ENCODE results near the gene AP1AR.

AP1AR gene

DNA sequence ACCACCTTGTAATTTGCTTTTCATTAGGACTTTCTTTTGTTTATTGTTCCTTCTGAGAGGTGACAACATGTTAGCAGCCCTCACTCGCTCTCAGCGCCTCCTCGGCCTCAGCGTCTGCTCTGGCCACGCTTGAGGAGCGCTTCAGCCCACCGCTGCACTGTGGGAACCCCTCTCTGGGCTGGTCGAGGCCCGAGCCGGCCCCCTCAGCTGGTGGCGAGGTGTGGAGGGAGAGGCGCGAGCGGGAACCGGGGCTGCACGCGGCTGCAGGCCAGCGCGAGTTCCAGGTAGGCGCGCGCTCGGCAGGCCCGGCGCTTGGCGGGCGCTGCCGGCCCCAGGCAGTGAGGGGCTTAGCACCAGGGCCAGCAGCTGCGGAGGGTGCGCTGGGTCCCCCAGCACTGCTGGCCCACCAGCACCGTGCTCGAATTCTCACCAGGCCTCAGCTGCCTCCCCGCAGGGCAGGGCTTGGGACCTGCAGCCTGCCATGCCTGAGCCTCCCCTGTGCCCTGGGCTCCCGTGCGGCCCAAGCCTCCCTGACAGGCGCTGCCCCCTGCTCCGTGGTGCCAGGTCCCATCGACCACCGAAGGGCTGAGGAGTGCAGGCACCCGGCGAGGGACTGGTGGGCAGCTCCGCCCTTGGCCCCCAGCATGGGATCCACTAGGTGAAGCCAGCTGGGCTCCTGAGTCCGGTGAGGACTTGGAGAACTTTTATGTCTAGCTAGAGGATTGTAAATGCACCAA, 9.2 kb upstream of the AP1AR start:
- DNase-seq: no peak

DNA sequence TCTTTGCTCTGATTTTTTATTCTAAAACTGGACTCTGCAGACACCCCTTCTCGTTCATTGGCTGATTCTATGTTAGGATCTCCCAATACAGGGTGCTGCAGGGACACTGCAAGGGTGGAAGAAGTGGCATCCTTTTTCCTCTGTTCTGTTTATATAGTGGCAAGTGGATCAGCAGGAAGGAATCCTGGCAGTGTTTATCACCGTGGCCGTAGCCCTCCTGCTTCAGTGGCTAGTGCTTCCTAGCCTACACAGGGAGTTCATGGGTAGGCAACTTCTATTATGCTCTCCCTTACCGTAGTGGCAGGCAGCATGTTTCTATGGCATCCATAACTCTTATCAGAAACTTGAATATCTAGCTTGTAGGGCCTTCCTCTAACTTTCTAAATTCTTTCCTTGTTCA, 6.4 kb upstream of the AP1AR start:
- no peak for DNase-seq

DNA sequence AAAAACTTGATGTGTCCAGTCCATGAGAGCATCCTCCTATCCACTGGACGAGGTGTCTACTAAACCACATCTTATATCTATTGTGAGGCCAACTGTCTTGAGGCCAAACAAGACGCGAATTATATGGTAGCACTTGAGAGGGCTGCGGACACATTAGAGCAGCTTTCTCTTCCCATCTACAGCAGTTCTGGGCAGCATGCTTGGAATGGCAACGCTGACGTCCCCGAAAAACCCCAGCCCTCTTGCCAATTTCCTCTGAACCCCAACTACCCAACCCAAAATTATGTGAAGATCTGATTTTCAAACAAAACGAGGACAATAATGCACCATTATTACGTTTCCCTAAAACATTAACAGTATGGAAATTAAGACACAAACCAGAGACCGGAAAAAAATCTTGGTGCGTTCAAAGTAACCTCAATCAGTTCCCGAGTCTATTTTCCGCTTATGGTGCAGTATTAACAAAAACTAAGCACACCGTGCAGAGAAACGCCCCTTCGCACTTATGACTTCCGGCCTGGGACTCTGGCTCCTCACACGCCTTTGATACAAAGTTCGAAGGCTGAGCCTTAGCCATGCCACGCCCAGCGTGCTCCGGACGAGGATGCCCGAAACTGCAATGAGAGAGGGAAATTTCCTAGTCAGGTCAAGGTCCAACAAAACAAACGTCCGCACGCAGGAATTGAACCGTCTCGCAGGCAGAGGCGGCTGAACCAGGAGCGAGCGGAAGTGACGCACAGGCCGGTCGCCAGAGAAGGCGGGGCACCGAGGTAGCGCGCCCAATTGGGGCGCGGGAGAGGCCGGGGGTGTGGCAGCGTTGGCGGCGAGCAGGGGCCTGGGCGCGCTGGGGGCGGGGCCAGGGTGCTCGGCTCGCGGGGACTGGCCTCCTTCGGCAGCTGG, 458 bp upstream of the AP1AR start:
- DNase-seq: peak; percentile 96

DNA sequence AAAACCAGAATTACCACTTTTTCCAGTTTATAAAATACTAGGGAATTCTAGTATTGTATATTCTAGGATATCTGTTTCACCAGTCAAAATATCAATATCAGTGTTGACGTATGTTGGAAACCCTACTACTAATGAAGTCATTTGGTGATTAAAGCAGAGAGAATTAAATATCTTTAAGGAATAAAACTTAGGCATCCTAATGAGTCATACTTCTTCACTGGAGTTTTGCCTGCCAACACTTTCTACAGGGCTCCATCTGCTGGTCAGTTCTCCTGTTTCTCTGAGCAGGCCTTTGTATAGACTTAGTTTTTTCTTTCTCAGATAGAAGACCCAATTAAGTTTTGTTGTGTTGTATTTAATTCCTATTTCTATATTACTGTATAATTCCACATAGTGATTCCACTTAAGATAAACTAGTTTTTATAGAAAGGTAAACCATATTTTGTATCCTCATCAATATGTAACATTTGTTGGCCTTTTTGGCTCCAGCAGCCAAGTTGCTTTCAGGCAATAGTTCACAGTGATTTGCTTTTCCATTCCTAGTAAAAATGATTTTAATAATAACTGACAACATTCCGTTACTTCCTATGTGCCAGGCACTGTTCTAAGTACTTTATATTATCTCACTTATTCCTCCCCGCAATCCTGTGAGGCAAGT, 3.5 kb downstream of the AP1AR start:
- DNase-seq: peak; percentile 54 to 73

DNA sequence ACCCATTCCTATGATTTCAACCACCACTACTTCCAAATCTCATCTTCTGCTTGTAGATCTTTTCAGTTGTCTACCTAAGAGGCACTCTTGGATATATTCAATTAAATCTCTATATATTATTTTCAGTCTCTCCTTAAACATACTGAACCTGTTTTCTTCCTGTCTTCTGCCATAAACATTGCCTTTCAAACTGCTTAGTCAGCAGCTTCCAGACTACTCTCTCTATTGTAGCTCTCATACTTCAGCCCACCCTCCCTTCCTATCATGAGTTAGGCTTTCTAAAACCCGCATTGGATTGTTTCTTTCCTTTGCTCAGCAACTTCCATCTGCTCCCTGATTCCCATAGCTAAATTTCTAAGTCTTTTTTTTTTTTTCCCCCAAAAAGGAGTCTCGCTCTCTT, 4.5 kb downstream of the AP1AR start:
- no peak for DNase-seq

DNA sequence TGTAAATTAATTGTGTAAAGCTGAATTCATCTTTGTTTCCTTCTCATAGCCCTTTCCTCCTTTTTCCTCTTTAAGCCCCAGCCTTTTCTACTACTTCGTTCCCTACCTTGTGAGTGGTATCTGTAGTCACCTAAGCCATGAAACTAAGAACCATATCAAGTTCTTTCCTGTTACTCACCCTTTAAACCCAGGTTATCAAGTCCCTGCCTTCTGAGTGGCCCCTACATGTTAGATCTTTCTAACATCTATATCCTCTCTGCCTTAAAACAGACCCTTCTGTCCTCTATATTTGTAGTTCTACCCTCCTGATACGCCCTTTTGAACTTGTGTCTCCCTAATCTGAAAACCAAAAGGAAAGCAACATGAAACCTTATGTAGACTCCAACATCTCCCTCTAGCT, 7.2 kb downstream of the AP1AR start:
- no peak for DNase-seq

DNA sequence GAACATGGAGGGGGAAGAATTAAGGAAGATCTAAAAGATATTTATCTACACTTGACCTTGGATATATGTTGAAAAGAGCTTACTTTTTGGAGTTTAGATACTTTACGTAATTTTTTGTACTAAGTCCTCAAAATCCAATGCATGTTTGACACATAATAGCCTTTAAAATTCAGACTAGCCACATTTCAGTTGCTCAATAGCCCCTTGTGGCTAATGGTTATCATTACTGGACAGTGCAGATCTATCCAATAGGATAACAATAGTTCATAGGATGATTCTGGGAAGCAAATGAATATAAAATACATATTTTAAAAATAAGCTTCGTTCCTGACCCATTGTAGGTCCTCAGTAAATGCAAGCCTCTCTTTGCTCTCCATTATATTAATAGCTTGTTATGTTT, 13.8 kb downstream of the AP1AR start:
- no peak for DNase-seq

DNA sequence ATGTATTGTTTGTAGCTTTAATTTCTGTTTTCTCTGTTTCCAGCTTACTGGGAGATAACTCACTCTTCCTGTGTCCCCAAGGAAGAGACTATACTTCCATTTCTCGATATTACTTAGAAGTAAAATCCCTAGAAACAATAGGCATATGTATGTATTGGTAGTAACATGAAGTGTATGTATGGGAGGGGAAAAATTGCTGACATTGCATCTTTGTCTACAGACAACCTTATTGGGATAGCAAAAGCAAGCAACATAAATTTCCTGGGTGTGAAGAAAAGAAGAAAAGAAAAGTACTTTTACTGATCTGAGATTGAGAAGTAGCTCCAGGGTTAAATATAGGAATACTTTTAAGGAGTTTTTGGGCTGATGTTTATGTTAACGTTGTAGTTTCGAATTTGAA, 15.4 kb downstream of the AP1AR start:
- no peak for DNase-seq

DNA sequence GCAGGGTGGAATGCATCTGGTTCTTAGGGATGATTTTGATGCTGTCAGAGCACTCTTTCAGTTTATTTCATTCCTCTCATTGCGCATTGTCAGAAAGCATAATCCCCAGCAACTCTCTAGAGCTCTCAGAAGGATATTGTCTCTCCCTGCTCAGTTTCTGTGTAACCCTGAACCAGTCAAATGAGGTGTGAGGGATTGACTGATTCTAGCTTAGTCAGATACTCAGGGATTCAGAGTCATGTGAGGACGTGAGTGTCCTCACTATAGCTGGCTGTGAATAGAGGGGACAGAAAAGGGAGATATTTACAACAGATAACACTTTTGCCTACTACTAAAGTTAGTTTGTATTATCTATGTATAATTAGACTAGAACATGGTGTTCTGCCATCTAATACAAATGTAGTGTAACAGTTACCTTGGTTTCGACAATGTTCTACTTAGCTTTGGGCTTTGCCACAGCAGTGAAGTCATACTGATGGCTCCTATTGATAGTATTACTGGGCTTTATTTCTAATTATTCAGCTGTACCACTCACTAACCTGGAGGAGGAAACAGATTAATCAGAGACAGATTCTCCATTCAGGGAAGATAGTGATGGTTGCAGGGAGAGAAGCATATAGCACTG, 19.5 kb downstream of the AP1AR start:
- no peak for DNase-seq

DNA sequence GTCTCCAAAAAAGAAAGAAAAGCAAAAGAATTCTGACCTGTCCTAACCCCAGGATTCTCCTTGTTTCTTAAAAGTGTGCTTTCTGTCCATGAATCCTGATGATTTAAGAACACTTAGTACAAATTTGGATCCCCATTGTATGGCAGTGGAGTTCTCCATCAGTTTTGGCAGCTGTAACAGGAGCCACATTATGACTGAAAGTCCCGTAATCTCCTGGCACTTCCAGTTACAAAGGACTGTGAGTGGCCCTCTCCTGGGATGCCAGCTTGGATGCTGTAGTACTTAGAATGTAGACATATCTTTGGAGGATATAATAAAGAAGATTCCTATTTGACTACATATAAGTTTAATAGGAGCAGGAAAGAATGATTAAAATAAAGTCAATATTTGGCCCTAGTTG, 20.6 kb downstream of the AP1AR start:
- no peak for DNase-seq

DNA sequence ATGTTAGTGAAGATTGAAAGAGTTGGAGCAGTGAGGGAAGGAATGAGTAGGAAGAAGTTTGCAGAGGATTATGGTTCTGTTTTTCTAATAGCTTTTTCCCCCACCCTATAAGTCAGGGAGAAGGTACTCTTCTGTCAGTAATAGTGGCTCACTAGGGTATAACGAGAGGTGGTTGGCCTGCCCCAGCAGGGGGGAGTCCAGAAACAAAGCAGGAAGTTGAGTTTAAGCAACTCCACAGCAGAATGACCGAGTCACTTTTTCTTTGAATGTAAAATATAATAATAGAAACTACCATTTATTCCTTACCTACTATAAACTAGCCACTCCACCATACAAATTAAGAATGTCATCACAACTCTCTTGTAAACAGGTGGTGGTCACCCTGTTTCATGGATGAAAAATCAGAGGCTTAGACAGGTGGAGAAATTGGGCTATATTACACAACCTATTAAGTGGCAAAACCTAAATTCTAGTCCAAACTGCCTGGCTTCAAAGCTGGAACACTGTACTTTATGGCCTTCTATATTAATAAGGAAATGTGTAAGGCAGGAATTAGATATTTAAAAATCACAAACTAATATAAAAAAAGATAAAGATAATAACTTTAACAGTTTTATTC, 21.9 kb downstream of the AP1AR start:
- no peak for DNase-seq

DNA sequence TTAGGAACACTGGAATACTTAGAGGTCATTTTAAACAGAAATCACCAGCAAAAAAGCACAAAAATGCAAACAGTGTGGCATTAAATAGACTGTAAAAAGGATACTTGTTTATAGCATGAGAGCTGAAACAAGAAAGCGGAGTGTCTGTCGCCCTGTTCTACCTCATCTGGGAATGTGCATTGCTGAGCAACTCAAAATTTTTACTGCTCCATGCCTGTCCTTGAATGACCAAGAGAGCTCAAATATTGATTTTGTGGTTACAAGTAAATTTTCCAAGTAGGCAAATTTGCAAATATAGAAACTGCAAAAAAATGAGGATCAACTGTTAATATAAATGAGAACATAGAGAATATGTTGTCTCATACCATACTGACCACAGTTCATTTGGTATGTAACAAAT, 25.5 kb downstream of the AP1AR start:
- no peak for DNase-seq

DNA sequence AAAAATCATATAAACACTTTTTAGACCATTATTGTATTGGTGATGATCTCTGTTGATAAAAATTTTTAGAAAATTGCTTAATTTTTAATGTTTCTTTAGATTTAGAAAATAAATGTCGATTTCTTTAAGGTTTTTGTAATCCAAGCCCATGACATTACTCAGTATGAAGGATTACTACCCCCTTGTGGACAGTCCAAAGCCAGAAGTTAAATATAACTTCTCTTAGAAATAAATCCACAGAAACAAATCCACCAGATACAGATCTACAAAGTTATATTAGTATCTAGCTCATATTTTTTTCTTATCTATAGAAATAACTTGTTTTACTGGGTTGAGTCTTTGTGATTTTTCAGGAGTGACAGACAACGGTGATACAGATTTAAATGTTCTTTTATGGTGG, 35.2 kb downstream of the AP1AR start:
- no peak for DNase-seq

DNA sequence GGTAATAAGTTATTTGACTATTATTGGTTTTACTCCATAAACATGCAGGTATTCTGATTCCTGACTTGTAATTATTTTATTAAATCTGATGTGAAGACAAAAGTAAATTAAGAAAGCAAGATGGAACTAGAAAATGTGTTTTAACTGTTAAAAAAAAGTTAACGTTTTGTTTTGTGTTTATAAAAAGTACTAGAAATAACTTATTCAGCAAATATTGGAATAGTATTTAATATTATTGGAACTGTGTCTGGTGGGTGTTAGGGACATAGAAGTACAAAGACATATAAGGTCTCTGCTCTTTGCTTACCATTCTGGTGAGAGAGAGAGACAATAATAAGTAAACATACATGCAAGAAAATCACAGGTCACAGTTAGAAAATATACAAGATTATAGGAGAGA, 38.5 kb downstream of the AP1AR start:
- DNase-seq: no peak

DNA sequence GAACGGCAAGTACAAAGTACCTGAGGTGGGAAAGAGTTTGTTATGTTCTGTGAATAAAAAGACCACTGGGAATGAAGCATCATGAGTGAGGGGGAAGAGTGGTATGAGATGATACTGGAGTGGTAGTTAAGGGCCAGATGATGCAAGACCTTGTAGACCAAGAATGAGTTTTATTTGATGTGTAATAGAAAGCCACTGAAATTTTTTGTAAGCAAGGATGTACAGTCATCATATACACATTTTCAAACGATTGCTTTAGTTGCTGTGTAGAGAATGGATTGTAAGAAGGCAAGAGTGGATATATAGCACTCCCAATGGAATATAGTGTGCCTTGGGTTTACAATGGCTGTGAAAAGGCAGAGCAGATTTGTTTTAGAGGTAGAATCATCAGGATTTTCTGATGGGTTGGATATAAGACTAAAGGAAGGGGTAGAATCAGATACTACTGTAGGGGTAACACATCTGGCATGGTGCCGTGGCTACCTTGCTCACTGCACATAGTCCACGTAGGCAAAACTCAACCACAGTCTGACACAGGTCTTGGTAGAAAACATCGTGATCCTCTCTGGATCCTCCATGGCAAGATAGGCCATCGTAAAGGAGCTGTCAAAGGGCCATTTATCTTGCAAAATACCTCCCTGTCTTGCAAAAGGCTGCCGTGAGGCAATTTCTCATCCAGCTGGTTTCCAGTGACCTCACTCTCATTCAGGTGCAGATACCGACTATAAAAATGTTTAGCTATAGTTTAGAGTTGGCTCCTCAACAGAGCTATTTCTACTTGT, 39.2 kb downstream of the AP1AR start:
- DNase-seq: no peak

DNA sequence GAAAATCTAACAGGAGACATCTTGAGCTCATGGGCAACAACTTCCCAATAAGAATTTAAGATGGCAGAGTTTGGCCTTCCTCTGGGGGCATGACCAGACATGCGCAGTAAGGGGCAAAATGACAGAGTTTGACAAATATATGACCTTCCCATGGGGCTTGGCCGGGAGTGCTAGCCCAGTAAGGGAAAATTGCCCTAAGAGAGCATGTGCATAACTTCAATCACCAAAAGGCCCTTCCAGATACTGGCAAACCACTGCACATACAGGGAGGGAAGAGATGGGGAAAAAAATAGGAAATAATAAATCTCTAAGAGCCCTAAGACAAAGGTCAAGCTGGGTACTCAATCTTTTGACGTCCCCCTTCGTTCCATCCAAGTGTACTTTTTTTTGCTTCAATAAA, 40.7 kb downstream of the AP1AR start:
- DNase-seq: no peak

DNA sequence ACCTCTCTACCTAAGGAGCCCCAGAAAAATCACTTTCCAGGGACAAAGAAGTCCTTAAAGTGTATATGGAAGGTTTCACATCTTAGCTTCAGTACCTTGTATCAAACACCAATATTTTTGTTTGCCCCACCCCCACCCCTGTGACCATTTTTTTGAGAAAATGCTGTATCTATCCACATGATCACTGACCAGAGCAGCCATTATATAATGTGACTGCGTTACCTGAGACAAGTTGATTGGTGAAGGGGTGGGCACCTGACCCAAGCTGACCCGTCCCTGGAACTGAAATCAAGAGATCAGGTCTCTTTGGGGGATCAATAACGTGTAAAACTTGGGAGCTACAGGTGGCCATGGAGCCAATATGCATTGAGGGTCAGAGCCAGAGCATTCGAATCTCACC, 43.4 kb downstream of the AP1AR start:
- no peak for DNase-seq

DNA sequence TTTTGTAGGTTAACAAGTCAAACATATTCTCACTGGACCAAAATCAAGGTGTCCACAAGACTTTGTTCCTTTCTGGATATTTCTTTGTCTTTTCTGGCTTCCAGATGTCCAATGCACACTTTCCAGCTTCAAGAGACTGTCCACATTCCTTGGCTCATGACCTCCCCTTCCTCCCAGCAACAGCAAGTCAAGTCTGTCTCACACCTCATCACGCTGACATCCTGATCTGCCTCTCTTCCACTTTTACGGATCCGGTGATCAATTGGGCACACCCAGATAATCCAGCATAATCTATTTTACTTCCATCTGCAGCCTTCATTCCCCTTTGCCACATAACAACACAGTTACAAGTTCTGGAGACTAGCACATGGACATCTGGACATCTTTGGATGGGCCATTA, 44.5 kb downstream of the AP1AR start:
- DNase-seq: no peak

DNA sequence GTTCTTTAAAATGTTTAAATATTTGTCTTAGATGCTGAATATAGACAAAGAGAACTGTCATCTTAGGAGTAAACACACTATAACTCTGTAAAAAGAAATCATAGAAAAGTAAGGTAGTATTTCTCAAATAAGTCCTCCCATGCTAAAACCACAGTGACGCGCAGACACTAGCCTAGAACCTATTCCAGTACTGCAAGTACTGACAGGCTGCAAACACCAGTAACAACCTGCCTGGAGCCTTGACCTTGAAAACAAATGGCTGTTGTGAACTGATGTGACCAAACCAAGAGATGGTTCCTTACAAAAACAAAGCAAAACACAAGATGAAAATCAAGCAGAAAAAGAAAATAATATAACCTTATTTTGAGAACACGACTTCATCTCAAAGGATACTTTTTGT, 45.6 kb downstream of the AP1AR start:
- DNase-seq: no peak

DNA sequence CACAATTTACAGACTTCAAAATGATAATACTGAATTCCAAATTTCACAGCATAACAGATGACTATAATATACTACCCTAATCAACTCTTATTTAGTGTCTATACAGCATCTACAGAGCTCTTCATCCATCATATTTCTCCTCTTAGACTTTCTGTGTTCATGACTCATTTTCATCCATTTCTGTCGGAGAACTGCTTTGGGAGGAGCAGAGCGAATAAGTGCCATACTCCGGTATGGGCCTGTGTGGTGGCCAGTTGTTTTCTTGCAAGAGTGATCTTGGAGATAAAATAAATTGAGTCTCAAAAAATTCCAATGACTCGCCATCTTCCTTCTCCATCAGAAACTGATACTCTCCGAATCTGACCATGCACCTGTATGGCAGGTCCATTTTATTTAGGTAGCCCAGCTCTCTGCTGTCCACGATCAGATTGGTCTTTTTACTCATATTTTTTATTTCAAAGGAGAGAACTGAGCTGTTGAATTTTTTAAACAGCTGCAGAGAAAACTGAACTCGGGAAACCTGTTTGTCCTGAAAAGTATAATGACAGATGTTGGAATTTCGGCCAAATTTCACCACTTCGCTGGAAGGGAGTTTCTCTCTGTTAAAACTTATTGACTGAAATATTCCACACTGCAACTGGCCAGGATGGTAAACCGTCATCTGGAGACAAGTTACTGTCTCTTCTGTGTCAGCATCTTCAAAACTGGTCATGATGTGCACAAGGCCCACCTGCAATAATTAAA, 46.3 kb downstream of the AP1AR start:
- no peak for DNase-seq

Data from activated CD4-positive, alpha-beta T cell treated with anti-CD3 and anti-CD28 coated beads for 4 hours (primary cell).